Transverse colon (tissue), 4 donors: ENCODE results near the gene FAM135A. TPM values are rescaled to one million over a fixed set of nuclear protein-coding genes. Genes with fewer than 3 reads are reported as not detected.
"Not testable (repeated sequence)": the region's sequence is repeated elsewhere in the genome, so short reads cannot be mapped to it uniquely, and the experiment has no call there.

Experiments used
- DNase-seq: peaks from one replicate; pipeline ENCODE4 v3.0.0-alpha.2; 2019
- H3K27ac ChIP-seq, 4 donors: fragments of 200-600 bp; sonication (generic); 2 replicates each; pipeline ENCODE4 v1.5.1; 2016 to 2018; ENCODE audit warnings: inconsistent platforms in 4 of 4
- H3K27me3 ChIP-seq: fragments of 200-600 bp; sonication (generic); 2 replicates; pipeline ENCODE4 v1.5.1; 2017; ENCODE audit warnings: inconsistent platforms
- H3K36me3 ChIP-seq, 4 donors: fragments of 200-600 bp; sonication (generic); 2 replicates each; pipeline ENCODE4 v1.5.1; 2017 to 2019; ENCODE audit warnings: inconsistent platforms in 4 of 4
- H3K4me1 ChIP-seq, 4 donors: fragments of 200-600 bp; sonication (generic); 2 replicates each; pipeline ENCODE4 v1.5.1; 2017 to 2020; ENCODE audit warnings: inconsistent platforms in 4 of 4
- H3K4me3 ChIP-seq, 4 donors: fragments of 200-600 bp; sonication (generic); 1 replicate in 1 of 4; 2 replicates in 3 of 4; pipeline versions ENCODE4 v1.5.1 to v1.6.1; 2017 to 2019; ENCODE audit warnings: inconsistent platforms in 4 of 4
- H3K9me3 ChIP-seq, 2 donors: fragments of 200-600 bp; sonication (generic); 2 replicates each; pipeline ENCODE4 v1.5.1; 2017 to 2019; ENCODE audit warnings: inconsistent platforms in 2 of 2
- CTCF ChIP-seq, 5 experiments: fragments of 200-600 bp in 3 of 5; fragments of 450-650 bp in 2 of 5; sonication (generic) in 3 of 5; IDR thresholded peaks; 1 replicate in 2 of 5; 2 replicates in 3 of 5; pipeline ENCODE4 v1.5.1; 2016 to 2017; ENCODE audit warnings: antibody characterized with exemption in 5 of 5, inconsistent platforms in 3 of 5, mild to moderate bottlenecking in 2 of 5, moderate library complexity in 1 of 5
- EP300 ChIP-seq: sonication (generic); formaldehyde crosslinking; IDR thresholded peaks from one replicate; pipeline ENCODE4 v1.6.1; 2017; ENCODE audit warnings: antibody characterized with exemption, low read depth
- POLR2A ChIP-seq: fragments of 450-650 bp; IDR thresholded peaks from one replicate; pipeline ENCODE4 v1.6.1; 2016; ENCODE audit warnings: antibody characterized with exemption, mild to moderate bottlenecking, moderate library complexity
- POLR2AphosphoS5 ChIP-seq, 3 donors: sonication (generic); formaldehyde crosslinking; IDR thresholded peaks; one replicate each; pipeline ENCODE4 v1.6.1; 2016; ENCODE audit warnings: antibody characterized with exemption in 3 of 3
- WGBS, 2 donors: methylation state at CpG; one replicate each; pipeline ENCODE4 v1.1.5; 2018; ENCODE audit warnings: low coverage in 1 of 2; 5-methylcytosine and 5-hydroxymethylcytosine counted together
- in situ Hi-C, 4 donors: fragments of 200-750 bp; cut with MboI; loops; one replicate each; pipeline versions ENCODE4 v1.15.0 to v1.15.1; 2017; ENCODE audit warnings: low sequenced_read_pairs in 3 of 4, low pct_ligation_motif_present in 1 of 4, low pct_unique_long_range_greater_than_20kb in 1 of 4
- intact Hi-C: fragments of 100-400 bp; cut with DNase I; formaldehyde crosslinking; loops from one replicate; pipeline ENCODE4 v1.15.1; 2023; ENCODE audit warnings: low total_unique reads
- total RNA-seq, 4 donors: library from RNA; depleted of rRNA; stranded (reverse); fragments of >200 nt; gene quantifications; one replicate each; pipeline ENCODE4 v1.1.0, GENCODE V29; 2016

Gene FAM135A
- total RNA-seq, 4 donors from 2014 or later, result 38.9 to 115 (median 65.7) TPM

GRCh38 chr6:70489364-70489763 lies 76.1 kb downstream of the FAM135A start:
- H3K27me3 ChIP-seq, result no peaks in the 10 kb centered on the region
- H3K4me1 ChIP-seq, result no peaks in the 10 kb centered on the region
- TF ChIP-seq EP300 (no peak), CTCF (IDR thresholded peaks at IDR 0.05) (no peak), POLR2A (no peak), POLR2AphosphoS5 (IDR thresholded peaks at IDR 0.05) (no peak)
- intact Hi-C loops, result no loop called here
- in situ Hi-C loops, result no loop called here
- no peaks in the 10 kb centered on the region for H3K9me3 ChIP-seq
- H3K27ac ChIP-seq, result no peak overlapping the region
- H3K36me3 ChIP-seq, result peaks cover 0 to 6% (median 2%) of the 10 kb centered on the region in 4 donors
- H3K4me3 ChIP-seq, result no peak overlapping the region
- no peak for DNase-seq
- 53 to 60% methylated on average over 3 of the region's 3 CpGs for WGBS, 2 donors

- Histone ChIP-seq H3K36me3 (peaks cover 0 to 14% (median 3%) of the 10 kb centered on the region in 4 donors), H3K4me1 (no peaks in the 10 kb centered on the region), H3K9me3 (peaks cover 0 to 11% of the 10 kb centered on the region in 2 donors), H3K27me3 (no peaks in the 10 kb centered on the region), H3K4me3 (no peak overlapping the region), H3K27ac (no peak overlapping the region)
- intact Hi-C loops, result no loop called here
- DNase-seq, result no peak
- TF ChIP-seq POLR2AphosphoS5 (IDR thresholded peaks at IDR 0.05) (no peak), EP300 (no peak), CTCF (IDR thresholded peaks at IDR 0.05) (no peak), POLR2A (no peak)
- in situ Hi-C loops, result no loop called here
- WGBS, 2 donors, result 73 to 86% methylated on average over 1 of the region's 1 CpG
Measured at GRCh38 chr6:70494833-70495232, 81.5 kb downstream of the FAM135A start.

GRCh38 chr6:70495790-70496189 lies 82.5 kb downstream of the FAM135A start:
- in situ Hi-C loops, H3K27me3 ChIP-seq, DNase-seq, H3K4me1 ChIP-seq, intact Hi-C loops, H3K4me3 ChIP-seq, H3K27ac ChIP-seq: not testable (repeated sequence)
- H3K9me3 ChIP-seq, result peaks cover 0 to 11% of the 10 kb centered on the region in 2 donors
- peaks cover 0 to 14% (median 3%) of the 10 kb centered on the region in 4 donors for H3K36me3 ChIP-seq
- WGBS, 2 donors, result 58 to 86% methylated on average over 1 to 3 of the region's 3 CpGs

- in situ Hi-C loops (no loop called here), intact Hi-C loops (no loop called here)
- H3K4me3 ChIP-seq, result no peak overlapping the region
- DNase-seq, result no peak
- H3K9me3 ChIP-seq, result peaks cover 8 to 21% of the 10 kb centered on the region in 2 donors
- WGBS, 2 donors, result 95% methylated on average over 3 of the region's 3 CpGs
- peaks cover 0 to 45% (median 17%) of the 10 kb centered on the region in 4 donors for H3K36me3 ChIP-seq
- H3K27ac ChIP-seq, result no peak overlapping the region
- no peaks in the 10 kb centered on the region for H3K27me3 ChIP-seq
- TF ChIP-seq POLR2AphosphoS5 (IDR thresholded peaks at IDR 0.05), result no peak
- TF ChIP-seq CTCF (IDR thresholded peaks at IDR 0.05), result no peak
- no peak for TF ChIP-seq POLR2A
- no peak for TF ChIP-seq EP300
- H3K4me1 ChIP-seq, result peaks cover 0 to 13% (median 2%) of the 10 kb centered on the region in 4 donors
Measured at GRCh38 chr6:70502484-70502883, 89.2 kb downstream of the FAM135A start.

- intact Hi-C loops, result no loop called here
- H3K4me1 ChIP-seq, result peaks cover 0 to 27% (median 11%) of the 10 kb centered on the region in 4 donors
Measured at GRCh38 chr6:70503813-70504465, 90.6 kb downstream of the FAM135A start.

More at GRCh38 chr6:70503813-70504465, 90.6 kb downstream of the FAM135A start:
- Histone ChIP-seq H3K27ac (no peak overlapping the region), H3K4me3 (no peak overlapping the region), H3K27me3 (no peaks in the 10 kb centered on the region), H3K9me3 (peaks cover 8 to 14% of the 10 kb centered on the region in 2 donors), H3K36me3 (peaks cover 0 to 42% (median 17%) of the 10 kb centered on the region in 4 donors)
- TF ChIP-seq POLR2A, result no peak
- TF ChIP-seq EP300, result no peak
- TF ChIP-seq POLR2AphosphoS5 (IDR thresholded peaks at IDR 0.05), result no peak
- 100% methylated on average over 1 of the region's 1 CpG; no CpG with 5 or more reads in 1 of the 2 donors for WGBS, 2 donors
- in situ Hi-C loops, result no loop called here
- no peak for DNase-seq
